SIG-M5 (cell line): ENCODE data around the gene DENND1B.
"Not testable (repeated sequence)": the region's sequence is repeated elsewhere in the genome, so short reads cannot be mapped to it uniquely, and the experiment has no call there.

ENCODE experiments used
- DNase-seq: peaks from one replicate; lab custom pipeline; 2025; lab: John Stamatoyannopoulos, UW

The DENND1B gene

GRCh38 chr1:197783510-197783948 is 8.2 kb upstream of the DENND1B start:
- no peak for DNase-seq

- no peak for DNase-seq
Observed at GRCh38 chr1:197782722-197783360, 7.6 kb upstream of the DENND1B start.

GRCh38 chr1:197781968-197782721 is 6.9 kb upstream of the DENND1B start:
- DNase-seq, result no peak

- no peak for DNase-seq
Observed at GRCh38 chr1:197779921-197780320, 4.6 kb upstream of the DENND1B start.

GRCh38 chr1:197778366-197778945 is 3.2 kb upstream of the DENND1B start:
- no peak for DNase-seq

GRCh38 chr1:197776351-197777105 is 1.2 kb upstream of the DENND1B start:
- no peak for DNase-seq

- no peak for DNase-seq
Observed at GRCh38 chr1:197774466-197775281, 606 bp downstream of the DENND1B start.

- no peak for DNase-seq
Observed at GRCh38 chr1:197773856-197774255, 1.4 kb downstream of the DENND1B start.

GRCh38 chr1:197771904-197772556 is 3.2 kb downstream of the DENND1B start:
- no peak for DNase-seq

GRCh38 chr1:197771386-197771785 is 3.9 kb downstream of the DENND1B start:
- DNase-seq, result no peak

GRCh38 chr1:197770243-197770642 is 5.0 kb downstream of the DENND1B start:
- no peak for DNase-seq

- DNase-seq, result no peak
Observed at GRCh38 chr1:197769287-197769686, 6.0 kb downstream of the DENND1B start.

- DNase-seq, result no peak
Observed at GRCh38 chr1:197768014-197768805, 7.1 kb downstream of the DENND1B start.

- DNase-seq, result no peak
Observed at GRCh38 chr1:197763769-197764168, 11.5 kb downstream of the DENND1B start.

- DNase-seq, result no peak
Observed at GRCh38 chr1:197763307-197763706, 12.0 kb downstream of the DENND1B start.

GRCh38 chr1:197761654-197762053 is 13.6 kb downstream of the DENND1B start:
- peak; percentile 38 for DNase-seq

- not testable (repeated sequence) for DNase-seq
Observed at GRCh38 chr1:197755553-197755952, 19.7 kb downstream of the DENND1B start.

- DNase-seq, result not testable (repeated sequence)
Observed at GRCh38 chr1:197752652-197753164, 22.6 kb downstream of the DENND1B start.

- no peak for DNase-seq
Observed at GRCh38 chr1:197750366-197750765, 24.9 kb downstream of the DENND1B start.

GRCh38 chr1:197745911-197746310 is 29.4 kb downstream of the DENND1B start:
- DNase-seq, result no peak
